DND-41 (cell line): Measurements from ENCODE around the gene SDHB.

ENCODE experiments used
- CTCF ChIP-seq: IDR thresholded peaks from 2 replicates; pipeline ENCODE4 v1.5.1; 2012; ENCODE audit warnings: borderline replicate concordance, low read length, moderate library complexity, mild to moderate bottlenecking; ENCODE audit not compliant: poor library complexity, severe bottlenecking; ENCODE audit errors: extremely low read depth
- EZH2 ChIP-seq: IDR thresholded peaks from 3 replicates; pipeline ENCODE4 v1.6.1; 2012; ENCODE audit warnings: borderline replicate concordance, low read depth, mild to moderate bottlenecking, moderate library complexity, low read length, inconsistent platforms; ENCODE audit not compliant: severe bottlenecking

- TF ChIP-seq CTCF, result no peak
- TF ChIP-seq EZH2, result no peak
These were observed 15.8 kb upstream of the SDHB start for GRCh38 chr1:17069452-17070162.
